Measurements from ENCODE around the gene CARNS1.

Gene CARNS1

GRCh38 chr11:67390947-67391303, 24.6 kb upstream of the CARNS1 start:
- Histone ChIP-seq H2AFZ (ENCODE audit: low read length) (peak overlapping the region; percentile 82), H3K4me1 (ENCODE audit: insufficient read depth, low read length, poor library complexity, severe bottlenecking) (peaks cover 20% of the 10 kb centered on the region), H4K20me1 (ENCODE audit: insufficient read depth, low read length, poor library complexity, severe bottlenecking) (peaks cover 15% of the 10 kb centered on the region), H3K4me2 (ENCODE audit: low read depth, low read length, poor library complexity, severe bottlenecking) (peak overlapping the region; percentile 98), H3K36me3 (ENCODE audit: insufficient read depth, low read length) (no peaks in the 10 kb centered on the region; the same call in 1 of the 2 replicates), H3K4me3 (ENCODE audit: low read length, poor library complexity, severe bottlenecking) (peak overlapping the region; percentile 97), H3K27me3 (ENCODE audit: insufficient read depth, low read length, poor library complexity, severe bottlenecking) (no peaks in the 10 kb centered on the region), H3K9ac (ENCODE audit: low read depth, low read length, poor library complexity, severe bottlenecking) (peak overlapping the region; percentile 91), H3K79me2 (ENCODE audit: insufficient read depth, low read length) (peaks cover 50% of the 10 kb centered on the region; the same call in 1 of the 2 replicates), H3K9me2 (replicated peaks; ENCODE audit: low read depth, low read length) (no peaks in the 10 kb centered on the region), H3K9me3 (ENCODE audit: insufficient read depth, low read depth, low read length) (no peaks in the 10 kb centered on the region), H3F3A (ENCODE audit: low read depth) (peaks cover 3% of the 10 kb centered on the region; the same call in 1 of the 2 replicates)
- no peak for TF ChIP-seq CTCF (conservative IDR thresholded peaks at IDR 0.05; ENCODE audit: low read length)
- TF ChIP-seq EZH2phosphoT487 (IDR thresholded peaks at IDR 0.05; ENCODE audit: borderline replicate concordance): no peak

GRCh38 chr11:67391304-67392182, 23.9 kb upstream of the CARNS1 start, which contains the start of gene RAD9A:
RAD9A (plus strand) TSS chr11:67391986; CDS start chr11:67392045, 59 bp downstream.
- H3K9me3 ChIP-seq (ENCODE audit: insufficient read depth, low read depth, low read length): no peaks in the 10 kb centered on the region
- H3K9ac ChIP-seq (ENCODE audit: low read depth, low read length, poor library complexity, severe bottlenecking): peak within 1 kb of the TSS; percentile 91
- no peaks in the 10 kb centered on the region for H3K27me3 ChIP-seq (ENCODE audit: insufficient read depth, low read length, poor library complexity, severe bottlenecking)
- peak within 1 kb of the TSS; percentile 97 for H3K4me3 ChIP-seq (ENCODE audit: low read length, poor library complexity, severe bottlenecking)
- peaks cover 21% of the 10 kb centered on the region for H4K20me1 ChIP-seq (ENCODE audit: insufficient read depth, low read length, poor library complexity, severe bottlenecking)
- H3F3A ChIP-seq (ENCODE audit: low read depth): peaks cover 3% of the 10 kb centered on the region; the same call in 1 of the 2 replicates
- peaks cover 26% of the 10 kb centered on the region for H3K4me1 ChIP-seq (ENCODE audit: insufficient read depth, low read length, poor library complexity, severe bottlenecking)
- no peaks in the 10 kb centered on the region; the same call in 1 of the 2 replicates for H3K36me3 ChIP-seq (ENCODE audit: insufficient read depth, low read length)
- H3K9me2 ChIP-seq (replicated peaks; ENCODE audit: low read depth, low read length): no peaks in the 10 kb centered on the region
- H3K4me2 ChIP-seq (ENCODE audit: low read depth, low read length, poor library complexity, severe bottlenecking): peak within 1 kb of the TSS; percentile 98
- no peak for TF ChIP-seq CTCF (conservative IDR thresholded peaks at IDR 0.05; ENCODE audit: low read length)
- TF ChIP-seq EZH2phosphoT487 (IDR thresholded peaks at IDR 0.05; ENCODE audit: borderline replicate concordance): no peak
- peak within 1 kb of the TSS; percentile 82 for H2AFZ ChIP-seq (ENCODE audit: low read length)
- peaks cover 56% of the 10 kb centered on the region; the same call in 1 of the 2 replicates for H3K79me2 ChIP-seq (ENCODE audit: insufficient read depth, low read length)

GRCh38 chr11:67392183-67392715, 23.2 kb upstream of the CARNS1 start:
- H3K9me3 ChIP-seq (ENCODE audit: insufficient read depth, low read depth, low read length): no peaks in the 10 kb centered on the region
- H3K27me3 ChIP-seq (ENCODE audit: insufficient read depth, low read length, poor library complexity, severe bottlenecking): no peaks in the 10 kb centered on the region
- peaks cover 3% of the 10 kb centered on the region; the same call in 1 of the 2 replicates for H3F3A ChIP-seq (ENCODE audit: low read depth)
- peaks cover 63% of the 10 kb centered on the region; the same call in 1 of the 2 replicates for H3K79me2 ChIP-seq (ENCODE audit: insufficient read depth, low read length)
- H2AFZ ChIP-seq (ENCODE audit: low read length): peak overlapping the region; percentile 31; the same call in 1 of the 2 replicates
- TF ChIP-seq EZH2phosphoT487 (IDR thresholded peaks at IDR 0.05; ENCODE audit: borderline replicate concordance): no peak
- H3K4me3 ChIP-seq (ENCODE audit: low read length, poor library complexity, severe bottlenecking): peak overlapping the region; percentile 97
- peaks cover 28% of the 10 kb centered on the region for H4K20me1 ChIP-seq (ENCODE audit: insufficient read depth, low read length, poor library complexity, severe bottlenecking)
- peaks cover 33% of the 10 kb centered on the region for H3K4me1 ChIP-seq (ENCODE audit: insufficient read depth, low read length, poor library complexity, severe bottlenecking)
- peaks cover under 1% of the 10 kb centered on the region; the same call in 1 of the 2 replicates for H3K36me3 ChIP-seq (ENCODE audit: insufficient read depth, low read length)
- H3K4me2 ChIP-seq (ENCODE audit: low read depth, low read length, poor library complexity, severe bottlenecking): peak overlapping the region; percentile 98
- peak overlapping the region; percentile 91 for H3K9ac ChIP-seq (ENCODE audit: low read depth, low read length, poor library complexity, severe bottlenecking)
- no peaks in the 10 kb centered on the region for H3K9me2 ChIP-seq (replicated peaks; ENCODE audit: low read depth, low read length)

Measured in Loucy (cell line).